D721Med (cell line): ENCODE data around the gene ANK2.

Source experiments
- DNase-seq: peaks from one replicate; pipeline ENCODE4 v3.0.0; 2011; ENCODE audit warnings: low spot score; ENCODE audit not compliant: insufficient read length
- FAIRE-seq: peaks from 2 replicates; lab custom pipeline; 2011; peaks lifted over from hg19 to GRCh38; lab: Jason Lieb, UNC
- CTCF ChIP-seq: IDR thresholded peaks from 2 replicates; pipeline ENCODE4 v1.5.1; 2012; ENCODE audit warnings: mild to moderate bottlenecking, control low read depth; ENCODE audit not compliant: insufficient read depth; ENCODE audit errors: missing control alignments

ANK2 gene

GRCh38 chr4:113371111-113371510 is 321.7 kb downstream of the ANK2 start:
- no peak for FAIRE-seq
- DNase-seq, result no peak
- TF ChIP-seq CTCF, result no peak

GRCh38 chr4:113375964-113376666 is 326.7 kb downstream of the ANK2 start:
- no peak for FAIRE-seq
- no peak for TF ChIP-seq CTCF
- DNase-seq, result no peak

- DNase-seq, result no peak
- FAIRE-seq, result no peak
- TF ChIP-seq CTCF, result no peak
These were observed 329.4 kb downstream of the ANK2 start for GRCh38 chr4:113378836-113379235.

- TF ChIP-seq CTCF, result no peak
- DNase-seq, result no peak
- no peak for FAIRE-seq
These were observed 333.3 kb downstream of the ANK2 start for GRCh38 chr4:113382704-113383103.

GRCh38 chr4:113383111-113383785 is 333.8 kb downstream of the ANK2 start:
- DNase-seq, result no peak
- TF ChIP-seq CTCF, result no peak
- no peak for FAIRE-seq

GRCh38 chr4:113384600-113384999 is 335.1 kb downstream of the ANK2 start:
- no peak for DNase-seq

More at GRCh38 chr4:113384600-113384999, 335.1 kb downstream of the ANK2 start:
- TF ChIP-seq CTCF, result no peak
- FAIRE-seq, result no peak
